Heart left ventricle (tissue), 16 donors: ENCODE measurements around the gene ADGRB3. TPM values are rescaled to one million over a fixed set of nuclear protein-coding genes. Genes with fewer than 3 reads are reported as not detected.

Experiments
- ATAC-seq, 4 donors: fragments of 200-7000 bp; cut with Tn5 transposase; one replicate each; pipeline ENCODE4 v1.9.1; 2020 to 2022; ENCODE audit warnings: moderate library complexity in 4 of 4, mild to moderate bottlenecking in 3 of 4, moderate number of reproducible peaks in 1 of 4
- DNase-seq, 5 donors: peaks; one replicate each; pipeline ENCODE4 v3.0.0-alpha.2; 2020
- H3K27ac ChIP-seq, 12 donors: fragments of 200-600 bp; sonication (generic) in 4 of 12; one replicate each; pipeline versions ENCODE4 v1.5.0 to v1.8.0; 2016 to 2022; ENCODE audit warnings: mild to moderate bottlenecking in 2 of 12
- H3K27me3 ChIP-seq, 9 donors: fragments of 200-600 bp; sonication (generic) in 2 of 9; one replicate each; pipeline versions ENCODE4 v1.5.1 to v1.8.0; 2016 to 2022; ENCODE audit warnings: mild to moderate bottlenecking in 3 of 9
- H3K36me3 ChIP-seq, 9 donors: fragments of 200-600 bp; sonication (generic) in 2 of 9; one replicate each; pipeline versions ENCODE4 v1.5.0 to v1.8.0; 2018 to 2022; ENCODE audit warnings: mild to moderate bottlenecking in 2 of 9
- H3K4me1 ChIP-seq, 12 donors: fragments of 200-600 bp; sonication (generic) in 4 of 12; one replicate each; pipeline versions ENCODE4 v1.5.0 to v1.8.0; 2016 to 2022; ENCODE audit warnings: mild to moderate bottlenecking in 3 of 12
- H3K4me3 ChIP-seq, 12 donors: fragments of 200-600 bp; sonication (generic) in 4 of 12; one replicate each; pipeline versions ENCODE4 v1.5.0 to v1.8.0; 2017 to 2022; ENCODE audit warnings: mild to moderate bottlenecking in 9 of 12, moderate library complexity in 4 of 12
- H3K9me3 ChIP-seq, 12 donors: fragments of 200-600 bp; sonication (generic) in 4 of 12; one replicate each; pipeline versions ENCODE4 v1.5.0 to v1.8.0; 2016 to 2022; ENCODE audit warnings: mild to moderate bottlenecking in 1 of 12
- POLR2A ChIP-seq, 2 donors: fragments of 450-650 bp; IDR thresholded peaks; one replicate each; pipeline ENCODE4 v1.6.1; 2017; ENCODE audit warnings: antibody characterized with exemption in 2 of 2, mild to moderate bottlenecking in 2 of 2, moderate library complexity in 2 of 2
- WGBS, 4 donors: extraction: QIAGEN DNeasy Blood & Tissue Kit in 2 of 4; methylation state at CpG; one replicate each; pipeline versions ENCODE4 v1.1.5 to v1.1.7; 2013 to 2018; 5-methylcytosine and 5-hydroxymethylcytosine counted together
- intact Hi-C, 10 donors: fragments of 100-400 bp; cut with DNase I; formaldehyde crosslinking; loops; one replicate each; pipeline versions ENCODE4 v1.11.1 to v1.14.2; 2022
- polyA plus RNA-seq, 2 donors: library from polyadenylated mRNA; stranded (reverse); fragments of 200-250 nt; gene quantifications; one replicate each; pipeline ENCODE4 v1.2.3, GENCODE V29; 2013
- total RNA-seq, 9 donors: library from RNA; depleted of rRNA in 2 of 9; stranded (reverse); fragments of >200 nt in 2 of 9; fragmentation: NEBNext Ultra II Directional in 3 of 9; extraction: Animal tissue kit (Norgen Biotek cat#: 25700) in 3 of 9; gene quantifications; one replicate each; pipeline versions ENCODE4 v1.1.0 to v1.2.4, GENCODE V29; 2016 to 2023
- TF ChIP-seq, protein P1 (sequence below), 12 donors: fragments of 200-600 bp; sonication (generic) in 4 of 12; IDR thresholded peaks; one replicate each; pipeline versions ENCODE4 v1.5.0 to v1.8.0; 2018 to 2022; ENCODE audit warnings: antibody characterized with exemption in 12 of 12, mild to moderate bottlenecking in 5 of 12
- donor health status: ischemic (EF 13 %, LVEDD 7.1; RV severe dilation, severe dysfunction).
- donor health status: healthy with polysubstance abuse.
- donor health status: DM: no; HTN: yes; CAD: no.
- donor health status: DM: no; HTN: no; CAD: no.
- donor health status: ischemic (EF 25% LVEDD 6.9; RV normal size, moderate dysfunction).
- donor health status: ischemic (EF 25% LVEDD 5.7; RV mildly dilated, moderate dysfunction).
- donor health status: healthy.
- donor health status: DM: yes; HTN: yes; CAD: no.
- donor health status: ischemic (EF 35%, LVEDD 5.7; RV mildly dilated, moderate dysfunction).
- donor health status: nonischemic (EF 11% LVEDD 7.7; RV severe dilation, severe dysfunction).
- donor health status: DM: yes; HTN: yes; CAD: no.
- donor health status: PGD.
- donor health status: ischemic (EF 29% LVEDD 5.4; RV normal size, mild dysfunction).
- donor health status: nonischemic (EF 23%, LVEDD 6.1; RV moderate dilation, normal function).

Gene ADGRB3
- total and polyA plus RNA-seq, 11 donors, result 0.51 to 2.5 (median 1.1) TPM

DNA sequence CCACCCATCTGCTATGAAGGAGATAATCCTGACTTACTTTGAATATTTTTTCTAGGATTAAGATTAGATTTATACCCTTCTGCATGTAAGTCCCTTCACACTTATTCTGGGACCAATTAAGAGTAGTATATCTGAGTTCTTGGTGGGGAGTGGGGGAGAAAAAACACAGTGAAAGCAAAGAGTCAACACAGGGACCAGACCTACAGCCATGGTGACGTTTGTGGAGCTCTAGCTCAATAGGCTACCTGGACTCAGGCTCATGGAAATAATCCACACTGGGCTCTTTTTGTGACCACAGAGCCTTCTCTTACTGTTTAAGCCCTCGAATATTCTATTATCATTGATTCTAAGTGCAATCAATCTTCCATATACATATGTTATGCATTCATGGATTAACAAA lies 670.4 kb downstream of the ADGRB3 start:
- Histone ChIP-seq H3K27me3 (no peaks in the 10 kb centered on the region), H3K4me3 (no peak overlapping the region), H3K9me3 (peaks cover 0 to 2% (median 0%) of the 10 kb centered on the region in 12 donors), H3K4me1 (peaks cover 0 to 4% (median 0%) of the 10 kb centered on the region in 12 donors), H3K27ac (no peak overlapping the region), H3K36me3 (no peaks in the 10 kb centered on the region)
- no peak for ATAC-seq
- WGBS, 4 donors, result 55 to 65% (median 62%) methylated on average over 2 of the region's 2 CpGs
- no peak for TF ChIP-seq POLR2A (IDR thresholded peaks at IDR 0.05)
- TF ChIP-seq, protein P1, sequence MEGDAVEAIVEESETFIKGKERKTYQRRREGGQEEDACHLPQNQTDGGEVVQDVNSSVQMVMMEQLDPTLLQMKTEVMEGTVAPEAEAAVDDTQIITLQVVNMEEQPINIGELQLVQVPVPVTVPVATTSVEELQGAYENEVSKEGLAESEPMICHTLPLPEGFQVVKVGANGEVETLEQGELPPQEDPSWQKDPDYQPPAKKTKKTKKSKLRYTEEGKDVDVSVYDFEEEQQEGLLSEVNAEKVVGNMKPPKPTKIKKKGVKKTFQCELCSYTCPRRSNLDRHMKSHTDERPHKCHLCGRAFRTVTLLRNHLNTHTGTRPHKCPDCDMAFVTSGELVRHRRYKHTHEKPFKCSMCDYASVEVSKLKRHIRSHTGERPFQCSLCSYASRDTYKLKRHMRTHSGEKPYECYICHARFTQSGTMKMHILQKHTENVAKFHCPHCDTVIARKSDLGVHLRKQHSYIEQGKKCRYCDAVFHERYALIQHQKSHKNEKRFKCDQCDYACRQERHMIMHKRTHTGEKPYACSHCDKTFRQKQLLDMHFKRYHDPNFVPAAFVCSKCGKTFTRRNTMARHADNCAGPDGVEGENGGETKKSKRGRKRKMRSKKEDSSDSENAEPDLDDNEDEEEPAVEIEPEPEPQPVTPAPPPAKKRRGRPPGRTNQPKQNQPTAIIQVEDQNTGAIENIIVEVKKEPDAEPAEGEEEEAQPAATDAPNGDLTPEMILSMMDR (IDR thresholded peaks at IDR 0.05), result no peak
- intact Hi-C loops, result no loop called here
- no peak for DNase-seq

DNA sequence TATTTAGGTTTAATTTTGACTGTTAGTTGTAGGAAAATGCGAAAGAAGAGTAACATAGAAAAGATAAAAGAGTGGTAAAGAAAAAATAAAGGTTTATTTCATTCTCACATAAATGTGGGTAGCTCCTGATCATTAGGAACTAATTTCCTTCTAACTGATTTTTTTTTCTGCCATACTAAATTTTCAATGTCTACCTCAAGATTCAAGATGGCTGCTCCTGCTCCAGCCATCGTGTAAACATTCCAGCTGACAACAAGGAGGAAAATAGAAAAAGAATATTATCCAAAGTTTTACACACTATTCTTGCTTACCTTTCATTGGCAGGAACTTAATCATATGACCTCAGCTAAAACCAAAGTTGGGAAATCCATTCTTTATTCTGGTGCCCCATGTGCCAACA lies 673.5 kb downstream of the ADGRB3 start:
- Histone ChIP-seq H3K27me3 (no peaks in the 10 kb centered on the region), H3K9me3 (no peaks in the 10 kb centered on the region), H3K4me1 (peaks cover 0 to 4% (median 0%) of the 10 kb centered on the region in 12 donors), H3K4me3 (no peak overlapping the region), H3K36me3 (no peaks in the 10 kb centered on the region), H3K27ac (no peak overlapping the region)
- 75 to 84% (median 81%) methylated on average over 2 of the region's 2 CpGs for WGBS, 4 donors
- intact Hi-C loops, result no loop called here
- no peak for ATAC-seq
- no peak for DNase-seq
- no peak for TF ChIP-seq POLR2A (IDR thresholded peaks at IDR 0.05)
- TF ChIP-seq, protein P1 (IDR thresholded peaks at IDR 0.05), result no peak

DNA sequence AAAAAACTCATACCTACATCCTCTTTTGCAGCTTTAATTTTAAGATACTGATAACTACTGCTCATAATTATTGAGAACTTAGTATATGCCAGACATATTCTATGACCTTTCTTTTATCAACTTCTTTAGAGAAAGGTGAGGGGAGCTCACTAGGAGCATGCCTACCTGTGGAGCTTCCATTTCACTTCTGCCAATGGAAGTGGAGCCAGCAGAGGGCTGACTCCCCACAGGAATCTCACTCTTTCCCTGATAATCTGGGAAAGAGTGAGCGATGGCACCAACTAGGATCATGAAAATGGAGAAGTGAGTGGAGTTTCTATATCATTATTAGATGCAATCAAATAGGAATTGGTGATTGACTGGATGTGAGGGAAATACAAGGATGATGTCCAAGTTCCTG lies 676.8 kb downstream of the ADGRB3 start:
- peaks cover 0 to 1% (median 0%) of the 10 kb centered on the region in 12 donors for H3K4me1 ChIP-seq
- no peaks in the 10 kb centered on the region for H3K9me3 ChIP-seq
- DNase-seq (no peak), ATAC-seq (no peak)
- H3K36me3 ChIP-seq, result no peaks in the 10 kb centered on the region
- H3K4me3 ChIP-seq, result no peak overlapping the region
- intact Hi-C loops, result no loop called here
- TF ChIP-seq POLR2A (IDR thresholded peaks at IDR 0.05), result no peak
- no peak overlapping the region for H3K27ac ChIP-seq
- 75 to 81% (median 78%) methylated on average over 1 of the region's 1 CpG for WGBS, 4 donors
- no peaks in the 10 kb centered on the region for H3K27me3 ChIP-seq

DNA sequence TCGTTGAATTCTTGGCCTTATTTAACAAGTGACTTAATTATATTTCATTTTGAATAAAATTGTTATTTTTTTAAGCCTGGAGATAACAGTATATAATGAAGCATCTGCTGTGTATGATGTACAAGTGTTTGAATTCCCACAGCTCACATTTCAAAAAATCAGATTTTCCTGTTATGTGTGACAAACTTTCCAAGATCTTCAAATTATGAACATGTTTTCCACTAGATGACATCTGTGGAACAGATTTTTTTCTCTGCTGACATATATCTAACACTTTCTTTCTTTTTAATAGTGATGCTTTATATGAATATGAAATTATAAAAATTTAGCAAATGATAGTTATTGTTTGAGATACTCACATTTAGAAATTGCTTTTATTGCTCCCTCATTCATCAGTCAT lies 678.9 kb downstream of the ADGRB3 start:
- Histone ChIP-seq H3K27ac (no peak overlapping the region), H3K4me1 (no peaks in the 10 kb centered on the region), H3K4me3 (no peak overlapping the region), H3K36me3 (no peaks in the 10 kb centered on the region), H3K9me3 (no peaks in the 10 kb centered on the region), H3K27me3 (no peaks in the 10 kb centered on the region)
- DNase-seq, result no peak
- intact Hi-C loops, result no loop called here
- no peak for ATAC-seq
- TF ChIP-seq, protein P1 (IDR thresholded peaks at IDR 0.05), result no peak
- no peak for TF ChIP-seq POLR2A (IDR thresholded peaks at IDR 0.05)
- 50 to 62% (median 60%) methylated on average over 1 of the region's 1 CpG for WGBS, 4 donors

DNA sequence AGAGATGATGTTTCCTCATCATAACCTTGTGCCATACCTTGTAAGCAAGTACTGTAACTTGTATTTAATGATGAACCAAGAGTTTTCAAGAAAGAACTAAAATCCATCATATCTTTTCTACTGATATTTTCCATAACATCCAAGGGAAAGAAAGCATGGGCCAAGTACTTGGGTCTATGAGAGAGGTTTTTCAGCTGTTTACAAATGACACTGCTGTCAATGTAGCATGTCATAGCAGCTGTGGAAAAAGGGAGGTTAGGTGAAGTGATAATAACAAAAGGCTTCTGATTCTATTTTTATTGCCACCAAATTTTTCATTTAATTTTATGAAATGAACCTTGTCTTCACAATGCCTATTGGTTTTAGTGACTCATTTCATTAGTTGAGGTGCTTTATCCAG lies 679.4 kb downstream of the ADGRB3 start:
- Histone ChIP-seq H3K27ac (no peak overlapping the region), H3K36me3 (no peaks in the 10 kb centered on the region), H3K27me3 (no peaks in the 10 kb centered on the region), H3K4me1 (no peaks in the 10 kb centered on the region), H3K4me3 (no peak overlapping the region), H3K9me3 (no peaks in the 10 kb centered on the region)
- TF ChIP-seq, protein P1 (IDR thresholded peaks at IDR 0.05), result no peak
- TF ChIP-seq POLR2A (IDR thresholded peaks at IDR 0.05), result no peak
- ATAC-seq (no peak), DNase-seq (no peak)
- intact Hi-C loops, result no loop called here
